MCF 10A (cell line): Measurements from ENCODE around the gene MT1M. TPM values are rescaled to one million over a fixed set of nuclear protein-coding genes. Genes with fewer than 3 reads are reported as not detected.
A peak's percentile ranks its signal among the peaks of the same experiment; 100 is the strongest.

ENCODE experiments used
- BruUV-seq: library from RNA; stranded (reverse); fragments of 400-500 nt; replicated peaks from 2 replicates; lab custom pipeline; 2021; lab: Mats Ljungman, UMichigan
- CTCF ChIA-PET: fragments of 300-600 bp; sonication (Branson Sonifier 250); formaldehyde crosslinking; extraction: SDS; loops from one replicate; lab custom pipeline; 2021; ENCODE audit warnings: antibody characterized with exemption, inconsistent platforms; lab: Yijun Ruan, JAX
- POLR2A ChIA-PET: fragments of 300-600, 350-650 bp; sonication (Branson Sonifier 250); formaldehyde crosslinking; extraction: SDS; loops from one replicate; lab custom pipeline; 2020; ENCODE audit warnings: antibody characterized with exemption, inconsistent platforms; lab: Yijun Ruan, JAX
- DNase-seq: peaks from one replicate; pipeline ENCODE4 v3.0.0-alpha.2; 2018; ENCODE audit not compliant: unreplicated experiment
- H3K27ac Mint-ChIP-seq: one replicate; pipeline ENCODE4 v1.8.0; 2022; ENCODE audit warnings: mild to moderate bottlenecking, low read depth, mixed read lengths; ENCODE audit not compliant: unreplicated experiment
- H3K27me3 Mint-ChIP-seq: one replicate; pipeline ENCODE4 v1.8.0; 2022; ENCODE audit warnings: mixed read lengths; ENCODE audit not compliant: insufficient read depth, unreplicated experiment
- H3K36me3 Mint-ChIP-seq: one replicate; pipeline ENCODE4 v1.8.0; 2022; ENCODE audit warnings: mild to moderate bottlenecking, moderate library complexity, mixed read lengths; ENCODE audit not compliant: insufficient read depth, unreplicated experiment
- H3K4me1 Mint-ChIP-seq: one replicate; pipeline ENCODE4 v1.8.0; 2022; ENCODE audit warnings: mixed read lengths; ENCODE audit not compliant: insufficient read depth, unreplicated experiment
- H3K4me3 Mint-ChIP-seq: one replicate; pipeline ENCODE4 v1.8.0; 2022; ENCODE audit warnings: mild to moderate bottlenecking, moderate library complexity, mixed read lengths; ENCODE audit not compliant: unreplicated experiment
- H3K9me3 Mint-ChIP-seq: one replicate; pipeline ENCODE4 v1.8.0; 2022; ENCODE audit warnings: mixed read lengths; ENCODE audit not compliant: unreplicated experiment
- intact Hi-C: fragments of 100-400 bp; cut with micrococcal nuclease; formaldehyde crosslinking; loops from 2 replicates; pipeline ENCODE4 v1.14.1; 2022
- total RNA-seq: library from RNA; stranded (reverse); gene quantifications from 2 replicates; pipeline ENCODE4 v1.2.3, GENCODE V29; 2022
- TF ChIP-seq, protein P1 (sequence below): fragments of 200-600 bp; IDR thresholded peaks from one replicate; pipeline ENCODE4 v1.8.0; 2022; ENCODE audit warnings: antibody characterized with exemption, mild to moderate bottlenecking; ENCODE audit not compliant: unreplicated experiment

MT1M gene
- total RNA-seq, 1 experiment from 2014 or later, result not detected

DNA sequence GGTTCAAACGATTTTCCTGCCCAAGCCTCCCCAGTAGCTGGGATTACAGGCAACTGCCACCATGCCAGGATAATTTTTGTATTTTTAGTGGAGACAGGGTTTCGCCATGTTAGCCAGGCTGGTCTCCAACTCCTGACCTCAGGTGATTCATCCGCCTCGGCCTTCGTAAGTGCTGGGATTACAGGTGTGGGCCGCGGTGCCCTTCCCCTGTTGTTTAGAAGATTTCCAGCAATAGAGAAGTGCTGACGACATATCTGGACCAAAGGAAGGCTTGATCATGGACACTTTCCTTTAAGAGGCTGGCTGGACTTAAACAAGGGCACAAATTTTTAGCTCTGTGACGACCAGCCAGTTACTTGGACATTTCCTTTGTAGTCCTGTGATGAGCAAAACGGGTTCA, 1.3 kb upstream of the MT1M start:
- POLR2A ChIA-PET, result interaction anchor here (0.6 to 15.3 kb wide), 8 partner anchors 10 to 1160 kb away, joined by 3 to 1404 read pairs (median 6); partner anchors contain the start of genes MT1X and MT2A
- H3K27ac Mint-ChIP-seq, result no peak overlapping the region
- no peak overlapping the region for H3K4me3 Mint-ChIP-seq
- H3K4me1 Mint-ChIP-seq, result peaks cover 12% of the 10 kb centered on the region
- H3K27me3 Mint-ChIP-seq, result no peaks in the 10 kb centered on the region
- H3K9me3 Mint-ChIP-seq, result no peaks in the 10 kb centered on the region
- peaks cover 15% of the 10 kb centered on the region for H3K36me3 Mint-ChIP-seq
- TF ChIP-seq, protein P1, sequence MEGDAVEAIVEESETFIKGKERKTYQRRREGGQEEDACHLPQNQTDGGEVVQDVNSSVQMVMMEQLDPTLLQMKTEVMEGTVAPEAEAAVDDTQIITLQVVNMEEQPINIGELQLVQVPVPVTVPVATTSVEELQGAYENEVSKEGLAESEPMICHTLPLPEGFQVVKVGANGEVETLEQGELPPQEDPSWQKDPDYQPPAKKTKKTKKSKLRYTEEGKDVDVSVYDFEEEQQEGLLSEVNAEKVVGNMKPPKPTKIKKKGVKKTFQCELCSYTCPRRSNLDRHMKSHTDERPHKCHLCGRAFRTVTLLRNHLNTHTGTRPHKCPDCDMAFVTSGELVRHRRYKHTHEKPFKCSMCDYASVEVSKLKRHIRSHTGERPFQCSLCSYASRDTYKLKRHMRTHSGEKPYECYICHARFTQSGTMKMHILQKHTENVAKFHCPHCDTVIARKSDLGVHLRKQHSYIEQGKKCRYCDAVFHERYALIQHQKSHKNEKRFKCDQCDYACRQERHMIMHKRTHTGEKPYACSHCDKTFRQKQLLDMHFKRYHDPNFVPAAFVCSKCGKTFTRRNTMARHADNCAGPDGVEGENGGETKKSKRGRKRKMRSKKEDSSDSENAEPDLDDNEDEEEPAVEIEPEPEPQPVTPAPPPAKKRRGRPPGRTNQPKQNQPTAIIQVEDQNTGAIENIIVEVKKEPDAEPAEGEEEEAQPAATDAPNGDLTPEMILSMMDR, result no peak
- CTCF ChIA-PET, result interaction anchor here (0.9 to 1.4 kb wide), 4 partner anchors 27 to 71 kb away, joined by 3 to 4 read pairs (median 4); no protein-coding TSS in a partner anchor
- intact Hi-C loops, result no loop called here
- BruUV-seq, result no TSS peak
- peak; percentile 69 for DNase-seq

DNA sequence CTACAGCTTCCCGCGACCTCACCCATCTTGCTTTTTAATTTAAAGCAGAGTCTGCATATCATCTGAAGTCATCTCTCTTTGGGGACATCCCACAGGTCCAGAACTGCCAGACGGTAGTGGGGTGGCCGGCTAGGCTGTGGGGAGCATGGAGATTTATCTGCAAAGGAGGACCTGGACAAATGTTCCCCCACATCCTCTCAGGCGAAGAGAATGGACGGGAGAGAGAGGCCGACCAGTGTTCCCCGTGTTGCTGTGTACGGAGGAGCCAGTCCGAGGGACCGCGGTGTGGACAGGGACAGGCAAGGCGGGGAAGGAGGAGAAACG, 665 bp upstream of the MT1M start:
- TF ChIP-seq, protein P1, result no peak
- CTCF ChIA-PET, result interaction anchor here (1.2 kb wide), 1 partner anchor 70 kb away, joined by 4 read pairs; no protein-coding TSS in a partner anchor
- no TSS peak for BruUV-seq

DNA sequence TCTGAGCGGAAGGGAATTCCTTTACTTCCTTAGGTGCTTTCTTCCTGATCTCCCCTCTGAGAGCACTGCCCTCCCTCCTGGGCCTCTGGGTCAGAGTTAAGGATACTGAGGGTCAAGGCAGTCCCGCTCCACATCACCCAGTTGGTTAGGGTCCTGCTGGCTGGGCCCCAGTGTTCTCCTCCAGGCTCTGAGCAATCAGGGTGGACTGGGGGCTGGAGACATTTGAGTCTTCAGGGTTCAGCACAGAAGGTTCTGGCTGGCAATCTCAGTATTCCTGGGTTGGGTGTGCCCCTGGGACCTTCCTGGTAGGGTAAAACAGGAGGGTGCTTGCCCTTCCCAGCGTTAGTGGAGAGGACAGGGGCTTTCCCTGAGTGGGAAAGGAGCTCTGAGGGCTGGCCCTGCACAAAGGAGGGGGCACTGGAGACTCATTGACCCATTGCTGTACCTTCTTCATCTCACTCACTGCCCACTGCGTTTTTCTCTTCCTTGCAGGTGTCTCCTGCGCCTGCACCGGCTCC, 448 bp downstream of the MT1M start:
- no TSS peak for BruUV-seq
- H3K4me3 Mint-ChIP-seq, result no peak overlapping the region
- H3K27me3 Mint-ChIP-seq, result no peaks in the 10 kb centered on the region
- H3K27ac Mint-ChIP-seq, result no peak overlapping the region
- CTCF ChIA-PET, result interaction anchor here (0.7 kb wide), 1 partner anchor 11 kb away, joined by 4 read pairs; no protein-coding TSS in a partner anchor
- POLR2A ChIA-PET, result interaction anchor here (0.7 to 1.6 kb wide), 5 partner anchors 14 to 52 kb away, joined by 3 to 4 read pairs (median 4); partner anchors contain the start of gene MT2A
- TF ChIP-seq, protein P1, result no peak
- peaks cover 3% of the 10 kb centered on the region for H3K36me3 Mint-ChIP-seq
- H3K4me1 Mint-ChIP-seq, result peaks cover 21% of the 10 kb centered on the region
- H3K9me3 Mint-ChIP-seq, result no peaks in the 10 kb centered on the region
- intact Hi-C loops, result no loop called here
- no peak for DNase-seq

More for the DNA sequence above, 665 bp upstream of the MT1M start:
- H3K36me3 Mint-ChIP-seq, result peaks cover 12% of the 10 kb centered on the region
- H3K4me1 Mint-ChIP-seq, result peaks cover 14% of the 10 kb centered on the region
- H3K27ac Mint-ChIP-seq, result no peak overlapping the region
- no peak overlapping the region for H3K4me3 Mint-ChIP-seq
- POLR2A ChIA-PET, result interaction anchor here (1.2 to 15.3 kb wide), 6 partner anchors 9 to 71 kb away, joined by 5 to 1404 read pairs (median 7); partner anchors contain the start of genes MT1X and MT2A
- no peaks in the 10 kb centered on the region for H3K27me3 Mint-ChIP-seq
- no peak for DNase-seq
- intact Hi-C loops, result no loop called here
- no peaks in the 10 kb centered on the region for H3K9me3 Mint-ChIP-seq

DNA sequence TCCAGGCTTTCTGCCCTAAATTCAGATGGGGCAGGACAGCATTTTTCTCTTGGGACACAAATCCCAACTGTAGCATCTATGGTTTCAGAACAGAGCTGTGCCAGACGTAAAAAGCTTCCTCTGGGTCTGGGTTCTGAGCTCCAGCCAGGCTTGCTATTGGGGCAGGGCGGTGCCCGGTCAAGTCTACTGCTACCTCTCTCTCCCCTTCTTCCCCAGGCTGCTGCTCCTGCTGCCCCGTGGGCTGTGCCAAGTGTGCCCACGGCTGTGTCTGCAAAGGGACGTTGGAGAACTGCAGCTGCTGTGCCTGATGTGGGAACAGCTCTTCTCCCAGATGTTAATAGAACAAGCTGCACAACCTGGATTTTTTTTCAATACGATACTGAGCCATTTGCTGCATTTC, 1.1 kb downstream of the MT1M start:
- no peak overlapping the region for H3K4me3 Mint-ChIP-seq
- no peak for DNase-seq
- no peaks in the 10 kb centered on the region for H3K9me3 Mint-ChIP-seq
- no peaks in the 10 kb centered on the region for H3K36me3 Mint-ChIP-seq
- no peak overlapping the region for H3K27ac Mint-ChIP-seq
- no TSS peak for BruUV-seq
- TF ChIP-seq, protein P1, result no peak
- peaks cover 20% of the 10 kb centered on the region for H3K4me1 Mint-ChIP-seq
- intact Hi-C loops, result no loop called here
- POLR2A ChIA-PET, result interaction anchor here (0.7 to 1.6 kb wide), 6 partner anchors 14 to 51 kb away, joined by 3 to 5 read pairs (median 4); partner anchors contain the start of genes MT1X and MT2A
- CTCF ChIA-PET, result interaction anchor here (0.7 to 1.3 kb wide), 2 partner anchors 8 to 10 kb away, joined by 4 to 5 read pairs; partner anchors contain the start of gene MT1E
- no peaks in the 10 kb centered on the region for H3K27me3 Mint-ChIP-seq
